GF-D8 (cell line): Measurements from ENCODE around the gene LRAT.
"Not testable (repeated sequence)": the region's sequence is repeated elsewhere in the genome, so short reads cannot be mapped to it uniquely, and the experiment has no call there.

Experiments
- DNase-seq: peaks from one replicate; lab custom pipeline; 2025; lab: John Stamatoyannopoulos, UW

The LRAT gene

DNA sequence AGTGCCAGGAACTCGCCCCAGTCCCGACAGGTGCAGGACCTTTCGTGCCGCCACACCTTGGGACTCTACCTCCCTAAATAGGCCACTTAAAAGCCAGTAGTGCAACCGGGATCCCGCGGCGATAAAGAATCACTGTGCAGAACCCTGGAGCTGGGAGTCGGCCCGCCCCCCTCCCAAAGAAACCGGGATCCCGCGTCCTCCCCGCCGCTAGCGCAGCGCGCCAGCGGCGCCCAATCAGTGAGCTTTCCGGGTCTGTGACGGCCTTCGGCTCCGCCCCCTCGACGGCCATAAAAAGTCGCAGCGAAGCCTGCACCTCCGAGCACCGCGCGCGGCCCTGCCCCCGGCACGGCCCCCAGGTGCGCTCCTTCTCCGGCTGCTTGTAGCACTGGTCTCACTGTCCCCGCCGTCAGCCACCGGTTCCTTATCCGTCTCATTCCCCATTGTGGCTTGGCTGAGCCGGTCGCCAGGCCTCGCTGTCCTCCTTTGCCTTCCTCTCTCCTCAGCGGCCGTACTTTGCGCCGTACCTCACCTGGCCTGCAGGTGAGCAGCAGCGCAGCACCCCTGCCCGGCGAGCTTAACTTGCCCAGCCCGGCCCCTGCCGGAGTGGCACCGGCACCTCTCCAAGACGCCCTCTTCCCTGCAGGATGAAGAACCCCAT is at the start of gene LRAT:
LRAT (plus strand) TSS at position 318 of the 658 bp plus-strand sequence; CDS start at position 645, 327 bp downstream.
- DNase-seq = no peak

DNA sequence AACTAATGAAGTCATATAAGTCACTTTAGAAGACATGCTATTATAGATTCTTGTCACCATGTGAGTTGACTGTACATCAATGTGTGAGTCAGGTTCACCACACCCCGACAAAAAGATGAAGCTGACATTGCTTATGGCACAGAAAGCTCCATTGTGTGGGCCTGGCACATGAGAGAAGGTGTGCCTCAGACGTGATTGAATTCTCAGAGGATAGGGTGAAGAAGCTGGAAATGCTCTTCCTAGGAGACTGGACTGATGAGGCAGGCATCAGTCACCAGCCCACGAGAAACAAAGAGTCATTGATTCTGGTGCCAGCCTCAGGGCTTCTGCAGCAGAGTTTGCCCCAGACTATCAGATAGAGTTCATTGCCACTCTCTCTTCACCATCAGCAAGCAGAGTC is 35.9 kb upstream of the LRAT start:
- no peak for DNase-seq

DNA sequence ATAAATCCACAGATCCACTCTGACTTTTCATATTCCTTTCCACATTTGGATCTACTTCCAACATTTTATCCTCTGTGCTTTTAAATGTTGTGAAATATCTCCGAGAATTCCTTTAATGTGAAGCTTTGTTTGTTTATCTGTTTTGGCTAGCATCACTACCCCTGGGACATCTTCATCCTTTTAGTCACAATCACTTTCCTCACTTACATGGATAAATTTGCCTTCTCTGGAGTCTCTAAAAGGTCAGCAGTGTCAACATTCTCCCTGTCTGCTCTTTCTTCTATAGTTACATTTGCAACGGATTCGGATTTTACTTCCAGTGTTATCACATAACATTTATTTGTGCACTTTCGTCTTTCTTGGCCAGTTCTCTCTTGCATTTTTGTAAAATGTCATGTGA is 34.2 kb upstream of the LRAT start:
- no peak for DNase-seq

DNA sequence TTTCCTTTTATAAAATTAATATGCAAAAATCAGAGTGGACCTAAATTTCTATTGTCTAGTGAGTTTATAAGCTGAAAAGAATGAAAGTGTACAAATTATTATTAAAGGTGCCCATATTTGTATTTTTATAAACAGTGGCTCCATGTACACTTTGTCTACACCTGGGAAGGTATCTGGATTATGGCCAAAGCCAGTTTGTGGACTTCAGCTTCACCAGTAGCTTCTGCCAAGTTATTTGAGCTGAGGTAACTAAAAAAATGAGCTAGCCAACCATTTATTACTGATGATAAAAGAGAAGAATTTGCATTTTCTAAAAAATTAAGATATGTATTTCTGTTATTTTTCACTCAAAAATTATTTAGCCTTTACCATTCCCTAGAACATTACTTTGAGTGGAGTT is 32.3 kb upstream of the LRAT start:
- DNase-seq = no peak

DNA sequence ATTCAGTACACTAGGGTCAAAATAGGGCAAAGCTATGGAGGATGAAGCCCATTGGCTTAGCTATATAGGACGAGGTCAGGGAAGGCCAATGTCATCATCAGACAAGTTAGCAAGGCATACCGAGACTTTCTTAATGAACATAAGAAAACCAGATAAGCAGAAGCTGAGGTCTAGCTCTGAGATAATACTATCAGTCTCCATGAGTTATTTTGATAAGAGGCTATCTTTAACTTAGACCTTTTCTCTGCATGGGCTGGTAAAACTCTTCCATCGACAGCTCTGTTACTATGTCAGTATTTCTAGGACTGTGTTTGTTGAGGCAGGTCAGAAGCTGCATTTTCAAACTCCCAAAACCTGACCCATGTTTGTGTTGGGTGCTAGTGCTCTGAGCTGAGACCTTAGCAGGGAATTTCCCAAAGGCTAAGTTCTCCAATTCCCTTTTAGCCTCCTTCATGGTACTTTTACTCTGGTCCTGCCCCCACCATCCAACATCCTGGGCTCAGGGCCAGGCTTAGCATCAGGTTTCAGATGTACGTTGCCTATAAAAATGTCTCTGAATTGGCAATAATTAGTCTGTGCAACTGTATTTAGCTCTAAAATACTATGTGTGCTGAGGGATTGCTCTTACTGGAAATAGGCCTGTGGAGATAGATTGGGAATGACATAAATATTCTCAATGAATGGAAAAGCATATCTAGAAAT is 29.3 kb upstream of the LRAT start:
- no peak for DNase-seq

DNA sequence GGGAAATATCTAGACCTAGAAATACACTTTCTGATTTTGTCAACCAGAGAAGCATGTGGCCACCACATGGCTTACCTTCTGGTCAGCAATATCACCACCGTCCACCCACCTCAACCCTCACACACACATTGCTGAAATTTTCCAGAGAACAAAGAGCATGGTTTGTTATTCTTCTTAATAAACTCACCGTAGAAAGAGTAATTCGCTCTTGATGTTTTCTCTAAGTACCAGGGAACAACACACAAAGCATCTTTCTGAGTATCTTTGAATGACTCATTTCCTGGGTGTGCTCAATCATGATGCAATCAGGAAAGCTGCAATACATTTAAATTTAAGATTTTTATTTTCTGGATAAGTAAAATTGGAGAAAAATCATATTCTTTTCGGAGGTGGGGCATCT is 24.7 kb upstream of the LRAT start:
- no peak for DNase-seq

DNA sequence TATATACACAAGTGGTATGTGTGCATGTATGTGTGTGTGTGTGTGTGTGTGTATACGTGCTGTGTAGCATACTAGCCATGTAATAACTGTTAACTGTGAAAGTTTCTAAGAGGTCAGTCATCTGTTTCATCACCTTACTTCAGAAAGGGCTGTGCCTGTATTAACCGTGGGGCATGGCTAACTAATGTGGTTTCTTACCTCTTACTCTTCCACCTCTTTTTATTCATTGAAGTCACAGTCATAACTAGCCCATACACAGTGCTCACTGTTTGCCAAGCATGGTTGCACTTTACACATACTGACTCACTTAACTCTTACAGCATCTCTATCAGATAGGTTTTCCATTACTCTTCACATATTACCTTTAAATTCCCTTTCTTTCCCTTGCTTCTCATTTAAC is 23.7 kb upstream of the LRAT start:
- no peak for DNase-seq

DNA sequence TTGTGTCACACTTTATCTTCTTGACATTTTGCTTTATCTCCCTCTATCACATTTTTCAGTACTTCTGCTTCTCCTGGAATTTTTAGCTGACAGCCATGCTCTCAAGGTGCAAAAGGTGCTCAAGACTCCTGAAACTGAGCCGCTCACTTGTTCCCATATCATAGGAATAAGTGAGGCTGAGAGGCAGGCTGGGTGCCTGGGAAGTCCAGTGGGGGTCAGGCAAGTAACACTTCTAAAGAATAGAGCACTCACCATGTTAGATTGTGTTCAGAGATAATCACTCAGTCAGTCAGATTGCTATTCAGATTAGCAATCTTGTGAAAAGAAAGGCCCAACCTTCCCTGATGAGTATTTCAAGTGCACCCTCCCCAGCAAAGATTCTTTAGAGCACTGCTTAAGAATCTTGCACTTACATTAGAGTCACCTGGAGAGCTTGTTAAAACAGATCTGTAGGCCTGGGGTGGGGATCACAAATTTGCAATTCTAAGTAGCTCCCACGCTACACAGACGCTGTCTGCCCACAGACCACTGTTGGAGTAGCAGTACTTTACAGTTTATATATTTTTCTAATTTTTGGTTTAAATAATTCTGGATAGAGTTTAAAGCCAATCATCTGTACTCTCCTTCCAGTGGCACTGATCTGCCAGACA is 23.1 kb upstream of the LRAT start:
- no peak for DNase-seq

DNA sequence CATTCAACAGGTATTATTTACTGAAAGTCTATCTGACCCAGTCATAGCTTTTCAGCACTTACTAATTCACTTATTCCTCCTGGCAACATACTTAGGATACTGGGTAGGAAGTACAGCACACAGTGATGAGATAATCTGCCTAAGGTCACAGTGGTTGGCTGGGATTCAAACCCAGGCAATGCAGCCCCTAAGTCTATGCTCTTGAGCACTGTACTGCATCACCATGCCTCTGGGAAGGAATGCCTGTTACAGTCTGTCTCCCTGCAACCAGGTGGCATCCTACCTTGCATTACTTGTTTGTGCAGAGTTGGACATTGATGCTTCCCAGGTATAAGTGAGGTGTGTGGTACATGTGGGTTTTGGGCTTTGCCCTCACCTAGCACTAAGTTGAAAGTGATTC is 21.5 kb upstream of the LRAT start:
- DNase-seq = no peak

DNA sequence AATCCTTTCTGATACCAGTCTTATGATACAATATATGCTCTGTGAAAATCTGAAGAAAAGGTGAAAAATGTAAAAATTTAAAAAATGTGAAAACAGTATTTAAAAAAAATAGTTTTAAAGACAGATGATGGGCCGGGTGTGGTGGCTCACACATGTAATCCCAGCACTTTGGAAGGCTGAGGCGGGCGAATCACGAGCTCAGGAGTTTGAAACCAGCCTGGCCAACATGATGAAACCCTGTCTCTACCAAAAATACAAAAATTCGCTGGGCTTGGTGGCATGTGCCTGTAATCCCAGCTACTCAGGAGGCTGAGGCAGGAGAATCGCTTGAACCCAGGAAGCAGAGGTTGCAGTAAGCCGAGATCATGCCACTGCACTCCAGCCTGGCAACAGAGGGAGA is 20.2 kb upstream of the LRAT start:
- DNase-seq = not testable (repeated sequence)

DNA sequence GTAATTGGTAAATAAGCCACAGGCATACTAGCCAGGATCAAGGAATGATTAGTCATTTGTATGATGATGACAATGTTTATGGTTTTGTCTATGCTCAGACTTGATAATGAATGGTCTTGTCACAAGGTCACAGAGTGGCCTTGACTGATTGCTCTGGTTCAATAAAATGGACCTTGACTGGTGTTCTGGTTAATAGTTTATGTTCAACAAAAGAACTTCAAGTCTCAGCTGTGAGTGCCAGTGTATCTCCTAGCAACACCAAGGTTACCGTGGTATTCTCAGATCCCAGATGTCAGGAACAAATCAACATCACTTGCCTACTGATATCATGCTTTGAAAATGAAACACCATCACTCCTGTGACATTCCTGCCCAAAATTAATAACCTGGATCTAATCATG is 16.3 kb upstream of the LRAT start:
- no peak for DNase-seq

DNA sequence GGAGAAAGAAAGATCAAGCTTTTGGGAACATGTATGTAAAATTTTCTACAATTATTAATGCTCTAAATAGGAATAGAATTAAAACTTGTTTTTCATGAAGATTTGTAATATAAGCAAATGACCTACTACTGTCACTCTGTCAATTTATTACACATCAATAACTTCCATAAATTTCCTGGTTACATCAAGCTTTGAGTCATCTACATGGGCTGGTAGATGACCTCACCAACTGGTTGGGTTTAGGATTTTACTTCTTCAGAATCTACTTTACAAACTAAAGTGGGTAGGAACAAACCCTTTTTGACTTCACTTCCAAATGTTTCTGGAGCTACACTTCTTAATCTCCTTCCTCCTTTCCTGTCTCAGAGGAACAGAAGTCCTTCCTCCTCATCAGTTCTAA is 12.0 kb upstream of the LRAT start:
- DNase-seq = no peak

DNA sequence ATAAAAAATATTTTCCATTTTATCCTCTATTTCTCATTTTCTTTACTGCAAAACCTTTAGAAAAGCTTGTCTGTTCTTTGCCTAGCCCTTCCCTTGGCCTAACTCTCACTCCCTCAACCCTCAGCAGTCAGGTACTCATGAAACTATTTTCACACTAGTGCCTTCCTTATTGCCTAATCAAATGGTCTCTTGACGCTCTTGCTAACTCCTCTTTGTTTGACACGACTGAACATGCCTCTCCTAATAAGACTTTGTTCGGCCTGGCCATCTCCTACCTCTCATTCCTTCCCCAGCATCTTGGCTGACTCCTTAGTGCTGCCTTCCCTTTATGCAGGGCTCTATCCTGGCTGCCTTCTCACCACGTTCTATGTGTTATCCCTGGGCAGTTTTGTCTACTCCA is 11.1 kb upstream of the LRAT start:
- DNase-seq = no peak

DNA sequence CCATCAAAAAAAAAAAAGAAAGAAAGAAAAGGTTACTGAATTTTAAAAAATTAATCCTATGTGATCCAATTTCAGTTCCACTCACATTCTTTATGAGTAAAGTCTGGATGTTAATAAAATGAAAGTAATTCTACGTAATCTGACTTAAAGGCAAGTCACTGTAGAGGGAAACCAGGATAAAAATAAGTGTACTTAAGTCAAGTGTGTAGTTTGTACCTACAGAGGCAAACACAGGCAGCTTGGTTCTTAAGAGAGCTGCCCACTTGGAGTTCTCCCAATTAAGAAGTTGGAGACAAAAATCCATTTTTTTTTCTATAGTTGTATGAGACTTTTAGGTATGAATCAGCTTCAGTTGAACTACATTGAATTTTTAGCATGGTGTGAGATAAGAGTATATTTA is 7.0 kb upstream of the LRAT start:
- no peak for DNase-seq

DNA sequence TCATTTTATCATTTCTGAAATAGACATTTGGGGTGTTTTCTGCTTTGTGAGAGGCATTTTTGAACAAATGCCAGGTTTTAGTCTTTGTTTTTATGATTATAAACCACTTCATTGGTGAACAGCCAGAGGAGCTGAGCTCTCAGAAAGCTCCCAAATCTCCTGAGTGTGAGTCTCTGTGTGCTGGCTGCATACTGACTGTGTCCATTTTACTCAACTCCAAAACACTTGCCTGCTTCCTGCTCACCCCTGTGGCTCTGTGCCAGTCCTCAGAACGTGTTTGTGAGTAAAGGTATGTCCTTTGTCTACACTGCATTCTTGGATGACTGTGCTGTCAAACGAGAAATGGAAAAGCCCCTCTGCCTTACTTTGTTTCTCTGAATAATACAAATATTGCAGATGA is 5.4 kb upstream of the LRAT start:
- no peak for DNase-seq

DNA sequence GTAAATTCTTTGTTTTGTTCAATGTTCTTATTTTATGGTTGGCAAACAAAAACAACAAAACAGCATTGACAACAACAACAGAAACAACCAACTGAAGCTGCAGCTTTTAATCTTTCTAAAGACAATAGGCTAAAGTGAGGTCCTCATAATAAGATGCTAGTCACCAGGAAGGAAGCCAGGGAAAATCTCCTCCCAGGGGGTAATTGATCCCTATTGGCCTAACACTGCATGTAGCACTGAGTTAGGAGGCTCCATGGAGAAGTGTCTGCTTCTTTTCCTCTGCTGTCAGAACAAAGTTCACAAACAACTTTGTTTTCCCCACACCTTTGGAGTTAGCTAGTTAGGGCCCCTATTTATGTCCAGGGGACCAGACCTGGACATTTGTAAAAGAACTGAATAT is 4.7 kb upstream of the LRAT start:
- DNase-seq = no peak

DNA sequence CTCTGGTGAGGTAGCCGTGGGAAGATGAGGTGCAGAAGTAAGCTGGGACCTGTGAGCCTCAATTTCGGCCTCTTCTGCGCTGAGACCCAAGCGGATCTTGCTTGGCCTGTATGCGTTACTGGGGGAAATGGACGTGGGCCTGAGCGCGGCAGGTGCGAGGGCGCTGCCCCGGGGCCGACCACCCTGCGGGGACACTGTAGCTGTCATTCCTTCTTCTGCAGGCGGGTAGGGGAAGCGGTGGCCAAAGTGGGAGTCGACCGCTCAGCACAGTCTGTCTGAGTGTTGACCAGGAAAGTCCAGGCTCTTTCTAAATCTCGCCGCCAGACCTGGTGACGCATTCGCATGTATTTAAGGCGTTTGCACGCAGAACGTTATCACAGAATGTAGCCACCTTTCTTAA is 3.3 kb upstream of the LRAT start:
- no peak for DNase-seq

DNA sequence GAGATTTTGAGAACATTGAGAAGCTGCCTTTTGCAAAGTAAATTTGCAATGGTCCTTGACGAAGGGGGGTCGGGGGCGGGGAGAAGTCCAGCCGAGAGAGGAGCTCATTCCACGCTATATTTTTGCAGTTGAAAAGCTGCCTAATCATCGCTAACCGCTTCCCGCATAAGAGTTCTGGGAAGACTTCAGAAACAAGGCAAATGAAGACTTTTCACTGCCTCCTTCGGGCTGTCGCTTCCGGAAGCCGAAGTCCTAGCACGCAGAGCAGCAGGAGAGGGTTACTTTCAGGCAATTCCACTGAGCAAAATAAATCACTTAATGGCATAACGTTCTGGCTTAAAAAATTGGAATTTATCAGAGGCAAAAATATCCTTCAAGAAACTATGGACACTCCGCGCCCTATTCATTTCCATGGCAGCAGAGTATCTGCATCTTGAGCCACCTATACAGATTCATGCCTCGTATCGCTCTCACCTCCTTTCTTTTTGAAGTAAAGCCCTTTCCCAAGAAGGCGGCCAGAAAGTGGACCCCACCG is 2.6 kb upstream of the LRAT start:
- no peak for DNase-seq

DNA sequence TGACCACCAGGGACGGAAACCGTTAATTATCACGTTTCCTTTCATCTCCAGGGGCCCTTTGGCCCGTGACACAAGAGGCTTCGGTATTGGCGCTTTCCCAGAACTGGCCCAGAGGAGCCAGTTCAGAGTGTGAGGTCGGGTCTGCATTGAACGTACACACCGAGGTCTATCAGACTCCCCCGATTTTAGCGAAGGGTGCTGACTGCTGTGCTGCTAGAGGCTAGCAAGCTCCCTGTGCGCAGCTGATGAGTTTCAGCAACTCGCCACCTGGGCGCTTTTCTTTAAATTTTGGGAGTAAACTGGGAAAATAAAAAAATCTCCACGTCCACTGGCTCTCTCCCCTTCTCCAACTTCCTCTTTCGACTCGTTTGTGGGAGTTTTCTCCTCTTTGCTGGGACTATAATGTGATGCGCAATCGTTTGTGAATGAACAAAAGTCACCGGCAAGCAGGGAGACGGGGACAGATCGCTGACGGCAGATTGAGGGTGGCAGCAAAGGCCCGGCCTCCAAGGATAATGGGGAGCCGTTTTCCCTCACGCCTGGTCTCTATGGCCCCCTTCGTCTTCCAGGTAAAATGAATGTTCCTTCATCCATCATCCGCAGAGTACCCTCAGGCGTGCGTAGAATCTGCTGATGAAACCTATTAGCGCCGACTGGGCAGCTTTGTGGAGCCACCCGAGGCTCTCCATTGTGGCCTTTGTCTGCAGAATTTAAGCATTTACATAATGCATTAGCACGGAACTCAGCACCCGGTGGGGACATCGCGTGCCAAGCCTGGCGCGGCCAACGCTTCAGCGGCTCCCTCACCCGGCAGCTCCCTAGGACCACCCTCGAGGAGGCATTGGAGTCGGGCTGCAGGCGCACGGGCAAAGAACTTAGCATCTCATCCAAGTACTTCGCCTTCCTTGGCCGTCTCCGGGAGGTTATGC is 1.6 kb upstream of the LRAT start:
- no peak for DNase-seq

DNA sequence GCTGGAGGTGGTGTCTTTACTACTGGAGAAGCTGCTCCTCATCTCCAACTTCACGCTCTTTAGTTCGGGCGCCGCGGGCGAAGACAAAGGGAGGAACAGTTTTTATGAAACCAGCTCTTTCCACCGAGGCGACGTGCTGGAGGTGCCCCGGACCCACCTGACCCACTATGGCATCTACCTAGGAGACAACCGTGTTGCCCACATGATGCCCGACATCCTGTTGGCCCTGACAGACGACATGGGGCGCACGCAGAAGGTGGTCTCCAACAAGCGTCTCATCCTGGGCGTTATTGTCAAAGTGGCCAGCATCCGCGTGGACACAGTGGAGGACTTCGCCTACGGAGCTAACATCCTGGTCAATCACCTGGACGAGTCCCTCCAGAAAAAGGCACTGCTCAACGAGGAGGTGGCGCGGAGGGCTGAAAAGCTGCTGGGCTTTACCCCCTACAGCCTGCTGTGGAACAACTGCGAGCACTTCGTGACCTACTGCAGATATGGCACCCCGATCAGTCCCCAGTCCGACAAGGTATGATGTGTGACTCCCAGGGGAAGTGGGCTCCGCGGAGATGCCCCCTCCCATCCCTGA is 634 bp downstream of the LRAT start:
- DNase-seq = no peak

DNA sequence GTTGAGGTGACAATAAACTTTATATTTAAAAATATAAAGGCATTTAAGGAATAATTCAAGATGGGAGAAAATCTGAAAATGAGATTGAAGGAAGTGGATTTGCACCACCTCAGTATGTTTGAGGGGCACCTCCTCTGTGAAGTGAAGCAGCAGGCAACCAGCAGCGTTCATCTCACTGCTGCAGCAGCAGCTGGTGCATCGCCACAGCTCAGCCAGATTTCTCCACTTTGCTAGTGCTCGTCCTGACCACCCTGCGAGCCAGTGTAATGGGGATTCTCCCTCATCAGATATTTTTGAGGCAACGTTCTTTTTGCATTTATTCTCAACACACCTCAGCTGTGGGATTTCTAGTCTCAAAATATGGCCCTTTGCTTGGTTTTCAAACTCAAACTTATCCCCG is 13.9 kb downstream of the LRAT start:
- DNase-seq = no peak

DNA sequence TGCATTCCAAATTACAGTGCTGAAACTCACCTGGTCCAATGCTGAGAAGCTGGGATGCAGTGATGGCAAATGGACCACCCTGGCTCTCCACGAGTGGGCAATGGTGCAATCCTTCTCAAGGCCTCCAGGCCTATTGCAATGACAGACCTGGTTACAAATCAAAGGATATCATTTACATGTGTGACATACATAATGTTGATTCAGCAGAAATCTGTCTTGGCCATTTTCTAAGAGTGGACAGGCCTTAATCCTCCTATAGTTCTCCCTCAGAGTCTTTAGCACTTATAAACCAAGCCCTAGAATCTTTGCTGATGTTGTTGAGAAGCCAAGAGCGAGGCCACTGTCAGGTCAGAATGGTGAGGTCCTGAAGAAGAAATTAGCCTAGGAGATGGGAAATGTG is 17.1 kb downstream of the LRAT start:
- DNase-seq = no peak
